SK-N-SH (cell line): Measurements from ENCODE around the gene SPATA13. TPM values are rescaled to one million over a fixed set of nuclear protein-coding genes. Genes with fewer than 3 reads are reported as not detected.

Experiments
- CTCF ChIA-PET: fragments of 300-600, 350-600 bp; formaldehyde crosslinking; extraction: SDS; loops from one replicate; lab custom pipeline; 2021; lab: Yijun Ruan, JAX
- POLR2A ChIA-PET: fragments of 350-600 bp; sonication (Branson Sonifier 250); formaldehyde crosslinking; extraction: SDS; loops from one replicate; lab custom pipeline; 2020; ENCODE audit warnings: antibody characterized with exemption, inconsistent platforms; lab: Yijun Ruan, JAX
- DNase-seq: peaks from one replicate; pipeline ENCODE4 v3.0.0; 2012
- H2AFZ ChIP-seq: fragments of 200-600 bp; sonication (generic); 2 replicates; pipeline ENCODE4 v1.8.1; 2016; ENCODE audit warnings: antibody characterized with exemption, mild to moderate bottlenecking, low read depth
- H3F3A ChIP-seq: fragments of 200-600 bp; sonication (generic); replicated peaks from 2 replicates; pipeline ENCODE3; 2016; ENCODE audit warnings: antibody characterized with exemption, mild to moderate bottlenecking; ENCODE audit not compliant: insufficient read depth
- H3K27ac ChIP-seq, 2 experiments: fragments of 200-500 bp in 1 of 2; fragments of 200-600 bp in 1 of 2; sonication (Bioruptor generic) in 1 of 2; sonication (generic), shearing (Covaris generic) in 1 of 2; 2 replicates each; pipeline versions ENCODE4 v1.5.1 to v1.6.1; 2014 to 2016; ENCODE audit warnings: low read depth in 2 of 2, inconsistent platforms in 1 of 2, low read length in 1 of 2, mild to moderate bottlenecking in 1 of 2, mixed read lengths in 1 of 2
- H3K27me3 ChIP-seq: fragments of 200-600 bp; sonication (generic), shearing (Covaris generic); 2 replicates; pipeline ENCODE4 v1.6.1; 2016; ENCODE audit warnings: mixed run types; ENCODE audit not compliant: insufficient read depth
- H3K36me3 ChIP-seq, 2 experiments: fragments of 200-500 bp in 1 of 2; fragments of 200-600 bp in 1 of 2; sonication (Bioruptor generic) in 1 of 2; sonication (generic) in 1 of 2; replicated peaks in 1 of 2; 2 replicates each; pipeline versions ENCODE3 to v1.5.1; 2014 to 2016; ENCODE audit warnings: low read length in 1 of 2, mild to moderate bottlenecking in 1 of 2; ENCODE audit not compliant: insufficient read depth in 2 of 2, control insufficient read depth in 1 of 2
- H3K4me1 ChIP-seq, 2 experiments: fragments of 200-500 bp in 1 of 2; fragments of 200-600 bp in 1 of 2; sonication (Bioruptor generic) in 1 of 2; sonication (generic), shearing (Covaris generic) in 1 of 2; 2 replicates each; pipeline versions ENCODE4 v1.5.1 to v1.6.1; 2014 to 2016; ENCODE audit warnings: low read depth in 1 of 2, low read length in 1 of 2, mixed run types in 1 of 2; ENCODE audit not compliant: insufficient read depth in 2 of 2, control insufficient read depth in 1 of 2
- H3K4me2 ChIP-seq: fragments of 200-600 bp; sonication (generic), shearing (Covaris generic); 2 replicates; pipeline ENCODE4 v1.6.1; 2017; ENCODE audit warnings: mixed run types
- H3K4me3 ChIP-seq, 2 experiments: fragments of 200-500 bp in 1 of 2; fragments of 200-600 bp in 1 of 2; sonication (Bioruptor generic) in 1 of 2; sonication (generic), shearing (Covaris generic) in 1 of 2; 2 replicates each; pipeline versions ENCODE4 v1.5.1 to v1.8.1; 2014 to 2016; ENCODE audit warnings: low read depth in 2 of 2, inconsistent platforms in 1 of 2, low read length in 1 of 2, mild to moderate bottlenecking in 1 of 2, mixed read lengths in 1 of 2, moderate library complexity in 1 of 2
- H3K79me2 ChIP-seq: fragments of 200-600 bp; sonication (generic); 2 replicates; pipeline ENCODE4 v1.8.1; 2017; ENCODE audit warnings: mild to moderate bottlenecking; ENCODE audit not compliant: insufficient read depth
- H3K9ac ChIP-seq: fragments of 200-600 bp; sonication (generic); 2 replicates; pipeline ENCODE4 v1.6.1; 2017; ENCODE audit warnings: mixed run types
- H3K9me2 ChIP-seq: fragments of 200-600 bp; sonication (generic); 2 replicates; pipeline ENCODE4 v1.6.1; 2017; ENCODE audit warnings: mixed run types
- H3K9me3 ChIP-seq: fragments of 200-600 bp; sonication (generic); 2 replicates; pipeline ENCODE4 v1.6.1; 2017; ENCODE audit warnings: mixed run types, mild to moderate bottlenecking, moderate library complexity
- H4K20me1 ChIP-seq: fragments of 200-600 bp; sonication (generic); 2 replicates; pipeline ENCODE4 v1.6.1; 2017; ENCODE audit warnings: mild to moderate bottlenecking, mixed run types; ENCODE audit not compliant: insufficient read depth
- EP300 ChIP-seq, 2 experiments: IDR thresholded peaks; 2 replicates each; pipeline versions ENCODE4 v1.4.0 to v1.6.1; 2012; ENCODE audit warnings: borderline replicate concordance in 1 of 2, low read depth in 1 of 2, low read length in 1 of 2
- FOXM1 ChIP-seq: IDR thresholded peaks from 2 replicates; pipeline ENCODE4 v1.4.0; 2012; ENCODE audit warnings: low read depth, mild to moderate bottlenecking
- GABPA ChIP-seq: IDR thresholded peaks from 2 replicates; pipeline ENCODE4 v1.4.0; 2012; ENCODE audit warnings: low read depth, mild to moderate bottlenecking
- GATA2 ChIP-seq: sonication (generic); formaldehyde crosslinking; IDR thresholded peaks from 2 replicates; pipeline ENCODE4 v1.5.0; 2020; ENCODE audit warnings: mild to moderate bottlenecking, missing genetic modification reagents
- NFIC ChIP-seq: IDR thresholded peaks from 2 replicates; pipeline ENCODE4 v1.4.0; 2012; ENCODE audit warnings: borderline replicate concordance
- NRF1 ChIP-seq: IDR thresholded peaks from 2 replicates; pipeline ENCODE4 v1.6.1; 2012; ENCODE audit warnings: low read depth, mild to moderate bottlenecking, low read length
- PBX3 ChIP-seq: IDR thresholded peaks from 2 replicates; pipeline ENCODE4; 2012
- POLR2AphosphoS5 ChIP-seq: IDR thresholded peaks from 2 replicates; pipeline ENCODE4 v1.6.1; 2012; ENCODE audit warnings: low read depth, low read length
- REST ChIP-seq: IDR thresholded peaks from 2 replicates; pipeline ENCODE4 v1.6.1; 2012; ENCODE audit warnings: mild to moderate bottlenecking, low read depth, low read length, moderate library complexity
- RFX5 ChIP-seq: IDR thresholded peaks from 2 replicates; pipeline ENCODE4 v1.6.1; 2012; ENCODE audit warnings: mild to moderate bottlenecking, improper control_type of control experiment, low read length
- SMC3 ChIP-seq: IDR thresholded peaks from 2 replicates; pipeline ENCODE4 v1.6.1; 2012; ENCODE audit warnings: low read depth, low read length, improper control_type of control experiment
- ZBTB33 ChIP-seq: IDR thresholded peaks from 2 replicates; pipeline ENCODE4 v1.4.0; 2012; ENCODE audit warnings: low read depth, borderline replicate concordance
- WGBS: methylation state at CpG from one replicate; pipeline ENCODE4 v1.1.6; 2017; ENCODE audit warnings: low lambda C conversion rate; 5-methylcytosine and 5-hydroxymethylcytosine counted together
- polyA plus RNA-seq, 3 experiments: library from polyadenylated mRNA; depleted of rRNA; stranded (reverse); fragments of >200 nt; gene quantifications; 2 replicates each; pipeline ENCODE4 v1.2.3, GENCODE V29; 2012

SPATA13 gene
- polyA plus RNA-seq, 1 of the 3 experiments (the other 2 are of a cell fraction): 4.3 TPM

GRCh38 chr13:24221007-24221406, 60.5 kb downstream of the SPATA13 start:
- Histone ChIP-seq H3K9me2 (no peaks in the 10 kb centered on the region), H3K4me3 (no peak overlapping the region), H3K4me1 (peaks cover 0 to 9% of the 10 kb centered on the region in 2 experiments; a peak in 1 of 4 replicates), H3K9ac (no peak overlapping the region), H3K9me3 (no peaks in the 10 kb centered on the region), H3K4me2 (no peak overlapping the region), H3K36me3 (no peaks in the 10 kb centered on the region), H3K79me2 (no peaks in the 10 kb centered on the region), H3F3A (no peaks in the 10 kb centered on the region), H2AFZ (no peak overlapping the region), H3K27me3 (no peaks in the 10 kb centered on the region), H3K27ac (no peak overlapping the region), H4K20me1 (no peaks in the 10 kb centered on the region)
- TF ChIP-seq POLR2AphosphoS5 (no peak), SMC3 (no peak), NRF1 (no peak), RFX5 (no peak), NFIC (no peak)
- POLR2A ChIA-PET: no interaction called here
- WGBS: 67% methylated on average over 2 of the region's 2 CpGs
- CTCF ChIA-PET: interaction anchor here (0.8 to 6.7 kb wide), 5 partner anchors 158 to 201 kb away, joined by 3 to 98 read pairs (median 7); no protein-coding TSS in a partner anchor
- DNase-seq: no peak

GRCh38 chr13:24222756-24223155, 62.2 kb downstream of the SPATA13 start:
- DNase-seq: no peak
- H3K79me2 ChIP-seq: no peaks in the 10 kb centered on the region
- TF ChIP-seq FOXM1 (no peak), POLR2AphosphoS5 (no peak), PBX3 (no peak), GATA2 (CRISPR knock-in tag) (no peak), ZBTB33 (no peak), EP300 (IDR thresholded peaks at IDR 0.05; ENCODE audit: borderline replicate concordance in 1 of 2, low read depth in 1 of 2, low read length in 1 of 2) (no peak), REST (no peak), GABPA (no peak), RFX5 (no peak), NFIC (no peak)
- H3F3A ChIP-seq: no peaks in the 10 kb centered on the region
- H3K36me3 ChIP-seq: no peaks in the 10 kb centered on the region
- no peak overlapping the region for H3K27ac ChIP-seq
- ChIA-PET CTCF (interaction anchor here (1.0 to 6.7 kb wide), 2 partner anchors 170 to 203 kb away, joined by 7 to 98 read pairs; no protein-coding TSS in a partner anchor), POLR2A (no interaction called here)
- H3K9ac ChIP-seq: no peak overlapping the region
- H3K9me2 ChIP-seq: no peaks in the 10 kb centered on the region
- H3K4me2 ChIP-seq: no peak overlapping the region
- no peaks in the 10 kb centered on the region for H4K20me1 ChIP-seq
- H3K9me3 ChIP-seq: no peaks in the 10 kb centered on the region
- peaks cover 0 to 7% of the 10 kb centered on the region in 2 experiments; a peak in 1 of 4 replicates for H3K4me1 ChIP-seq
- no peak overlapping the region for H3K4me3 ChIP-seq
- 90% methylated on average over 10 of the region's 20 CpGs for WGBS
- H3K27me3 ChIP-seq: no peaks in the 10 kb centered on the region
- H2AFZ ChIP-seq: no peak overlapping the region
